ENCODE results near the gene CCDC68.

DNA sequence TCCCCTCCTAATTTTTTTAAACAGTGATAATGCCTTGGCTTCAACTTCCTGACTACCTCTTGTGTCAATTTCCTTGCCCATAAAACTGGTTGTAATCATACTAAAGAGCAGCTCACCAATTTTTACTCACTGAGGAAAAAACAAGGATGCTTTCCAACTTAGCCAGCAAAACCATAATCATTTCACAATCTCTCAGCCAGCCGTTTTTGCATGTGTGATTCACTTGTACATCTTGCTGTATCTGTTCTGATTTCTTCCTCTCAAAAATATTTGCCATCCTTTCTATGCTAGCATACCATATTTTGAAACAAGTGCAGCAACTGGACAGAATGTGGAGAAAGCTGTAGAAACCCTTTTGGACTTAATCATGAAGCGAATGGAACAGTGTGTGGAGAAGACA lies 70.3 kb downstream of the CCDC68 start:
- TF ChIP-seq, protein P1, sequence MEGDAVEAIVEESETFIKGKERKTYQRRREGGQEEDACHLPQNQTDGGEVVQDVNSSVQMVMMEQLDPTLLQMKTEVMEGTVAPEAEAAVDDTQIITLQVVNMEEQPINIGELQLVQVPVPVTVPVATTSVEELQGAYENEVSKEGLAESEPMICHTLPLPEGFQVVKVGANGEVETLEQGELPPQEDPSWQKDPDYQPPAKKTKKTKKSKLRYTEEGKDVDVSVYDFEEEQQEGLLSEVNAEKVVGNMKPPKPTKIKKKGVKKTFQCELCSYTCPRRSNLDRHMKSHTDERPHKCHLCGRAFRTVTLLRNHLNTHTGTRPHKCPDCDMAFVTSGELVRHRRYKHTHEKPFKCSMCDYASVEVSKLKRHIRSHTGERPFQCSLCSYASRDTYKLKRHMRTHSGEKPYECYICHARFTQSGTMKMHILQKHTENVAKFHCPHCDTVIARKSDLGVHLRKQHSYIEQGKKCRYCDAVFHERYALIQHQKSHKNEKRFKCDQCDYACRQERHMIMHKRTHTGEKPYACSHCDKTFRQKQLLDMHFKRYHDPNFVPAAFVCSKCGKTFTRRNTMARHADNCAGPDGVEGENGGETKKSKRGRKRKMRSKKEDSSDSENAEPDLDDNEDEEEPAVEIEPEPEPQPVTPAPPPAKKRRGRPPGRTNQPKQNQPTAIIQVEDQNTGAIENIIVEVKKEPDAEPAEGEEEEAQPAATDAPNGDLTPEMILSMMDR (conservative IDR thresholded peaks at IDR 0.05) = no peak
- no peak for TF ChIP-seq ZFX (IDR thresholded peaks at IDR 0.05)
